ENCODE data around the gene SRBD1.

- TF ChIP-seq CEBPB (IDR thresholded peaks at IDR 0.05; ENCODE audit: low read depth) (no peak), CTCF (IDR thresholded peaks at IDR 0.05 in 2 of 3, conservative IDR thresholded peaks at IDR 0.05 in 1 of 3; ENCODE audit: borderline replicate concordance in 1 of 3, insufficient read depth in 1 of 3, low read depth in 2 of 3, low read length in 2 of 3) (no peak), POLR2A (IDR thresholded peaks at IDR 0.05; ENCODE audit: borderline replicate concordance, extremely low read depth, insufficient read depth, insufficient read length) (no peak), SIN3A (IDR thresholded peaks at IDR 0.05; ENCODE audit: low read depth) (no peak), EGR1 (IDR thresholded peaks at IDR 0.05; ENCODE audit: low read depth) (no peak), EZH2 (IDR thresholded peaks at IDR 0.05) (no peak), CBX3 (IDR thresholded peaks at IDR 0.05; ENCODE audit: low read depth) (no peak), SP1 (IDR thresholded peaks at IDR 0.05; ENCODE audit: low read depth) (no peak), EZH2phosphoT487 (IDR thresholded peaks at IDR 0.05; ENCODE audit: borderline replicate concordance) (no peak), RAD21 (IDR thresholded peaks at IDR 0.05; ENCODE audit: low read depth) (no peak), YY1 (IDR thresholded peaks at IDR 0.05; ENCODE audit: extremely low read depth, insufficient replicate concordance, low read depth, low read length) (no peak)
These were observed 27.1 kb downstream of the SRBD1 start for GRCh38 chr2:45583977-45584376.

Data from HCT116 (cell line).